ENCODE data around the gene WDR45B. TPM values are rescaled to one million over a fixed set of nuclear protein-coding genes. Genes with fewer than 3 reads are reported as not detected.

Gene WDR45B
- total RNA-seq, 2 donors from 2014 or later, result 50.0 to 55.7 TPM

- Histone ChIP-seq H3K4me3 (no peak overlapping the region), H3K27ac (no peak overlapping the region), H3K36me3 (no peaks in the 10 kb centered on the region), H3K9me3 (no peaks in the 10 kb centered on the region), H3K4me1 (ENCODE audit: control insufficient read depth in 1 of 2, low read depth in 2 of 2) (no peaks in the 10 kb centered on the region), H3K27me3 (replicated peaks; ENCODE audit: insufficient read depth) (no peaks in the 10 kb centered on the region)
- TF ChIP-seq, protein P1, sequence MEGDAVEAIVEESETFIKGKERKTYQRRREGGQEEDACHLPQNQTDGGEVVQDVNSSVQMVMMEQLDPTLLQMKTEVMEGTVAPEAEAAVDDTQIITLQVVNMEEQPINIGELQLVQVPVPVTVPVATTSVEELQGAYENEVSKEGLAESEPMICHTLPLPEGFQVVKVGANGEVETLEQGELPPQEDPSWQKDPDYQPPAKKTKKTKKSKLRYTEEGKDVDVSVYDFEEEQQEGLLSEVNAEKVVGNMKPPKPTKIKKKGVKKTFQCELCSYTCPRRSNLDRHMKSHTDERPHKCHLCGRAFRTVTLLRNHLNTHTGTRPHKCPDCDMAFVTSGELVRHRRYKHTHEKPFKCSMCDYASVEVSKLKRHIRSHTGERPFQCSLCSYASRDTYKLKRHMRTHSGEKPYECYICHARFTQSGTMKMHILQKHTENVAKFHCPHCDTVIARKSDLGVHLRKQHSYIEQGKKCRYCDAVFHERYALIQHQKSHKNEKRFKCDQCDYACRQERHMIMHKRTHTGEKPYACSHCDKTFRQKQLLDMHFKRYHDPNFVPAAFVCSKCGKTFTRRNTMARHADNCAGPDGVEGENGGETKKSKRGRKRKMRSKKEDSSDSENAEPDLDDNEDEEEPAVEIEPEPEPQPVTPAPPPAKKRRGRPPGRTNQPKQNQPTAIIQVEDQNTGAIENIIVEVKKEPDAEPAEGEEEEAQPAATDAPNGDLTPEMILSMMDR (IDR thresholded peaks at IDR 0.05), result no peak
- ATAC-seq (ENCODE audit: insufficient number of reproducible peaks, low FRiP score, low read depth), result no peak
- DNase-seq (ENCODE audit: low spot score), result no peak
Measured at GRCh38 chr17:82675476-82676245, 27.4 kb upstream of the WDR45B start.

GRCh38 chr17:82674656-82675475 is 26.6 kb upstream of the WDR45B start:
- H3K4me1 ChIP-seq (ENCODE audit: control insufficient read depth in 1 of 2, low read depth in 2 of 2), result peaks cover 0 to under 1% of the 10 kb centered on the region in 2 donors
- no peak for DNase-seq (ENCODE audit: low spot score)
- TF ChIP-seq, protein P1 (IDR thresholded peaks at IDR 0.05), result no peak

DNA sequence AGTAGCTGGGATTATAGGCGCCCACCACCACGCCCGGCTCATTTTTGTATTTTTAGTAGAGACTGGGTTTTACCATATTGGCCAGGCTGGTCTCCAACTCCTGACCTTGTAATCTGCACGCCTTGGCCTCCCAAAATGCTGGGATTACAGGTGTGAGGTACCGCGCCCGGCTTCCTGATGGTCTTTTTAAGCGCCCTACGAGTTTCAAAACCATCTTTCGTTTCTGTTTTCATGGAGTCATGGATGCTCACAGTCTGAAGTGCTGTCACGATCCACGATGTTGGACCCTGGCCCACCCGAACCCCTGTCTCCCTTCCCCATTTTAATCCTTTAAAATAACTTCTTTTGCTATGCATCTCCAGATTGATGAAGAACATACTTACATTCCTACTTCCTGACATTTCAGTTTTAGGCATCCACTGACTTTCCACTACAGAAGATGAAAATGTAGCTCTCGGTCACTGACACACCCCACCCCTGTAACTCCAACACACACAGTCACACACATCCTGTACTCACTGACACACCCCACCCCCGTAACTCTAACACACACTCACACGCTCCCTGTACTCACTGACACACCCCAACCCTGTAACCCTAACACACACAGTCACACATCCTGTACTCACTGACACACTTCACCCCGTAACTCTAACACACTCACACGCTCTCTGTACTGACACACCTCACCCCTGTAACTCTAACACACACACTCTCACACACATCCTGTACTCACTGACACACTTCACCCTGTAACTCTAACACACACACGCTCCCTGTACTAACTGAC is 22.6 kb upstream of the WDR45B start:
- Histone ChIP-seq H3K9me3 (no peaks in the 10 kb centered on the region), H3K27ac (peak overlapping the region in 1 of 2 donors; percentile 34), H3K36me3 (no peaks in the 10 kb centered on the region), H3K4me1 (ENCODE audit: control insufficient read depth in 1 of 2, low read depth in 2 of 2) (peaks cover 0 to 6% of the 10 kb centered on the region in 2 donors), H3K27me3 (replicated peaks; ENCODE audit: insufficient read depth) (no peaks in the 10 kb centered on the region), H3K4me3 (no peak overlapping the region)
- TF ChIP-seq, protein P1 (IDR thresholded peaks at IDR 0.05), result no peak
- ATAC-seq (ENCODE audit: insufficient number of reproducible peaks, low FRiP score, low read depth), result no peak
- no peak for DNase-seq (ENCODE audit: low spot score)

More at GRCh38 chr17:82674656-82675475, 26.6 kb upstream of the WDR45B start:
- no peaks in the 10 kb centered on the region for H3K36me3 ChIP-seq
- no peak overlapping the region for H3K4me3 ChIP-seq
- H3K27ac ChIP-seq, result no peak overlapping the region
- H3K27me3 ChIP-seq (replicated peaks; ENCODE audit: insufficient read depth), result no peaks in the 10 kb centered on the region
- ATAC-seq (ENCODE audit: insufficient number of reproducible peaks, low FRiP score, low read depth), result no peak
- H3K9me3 ChIP-seq, result no peaks in the 10 kb centered on the region

DNA sequence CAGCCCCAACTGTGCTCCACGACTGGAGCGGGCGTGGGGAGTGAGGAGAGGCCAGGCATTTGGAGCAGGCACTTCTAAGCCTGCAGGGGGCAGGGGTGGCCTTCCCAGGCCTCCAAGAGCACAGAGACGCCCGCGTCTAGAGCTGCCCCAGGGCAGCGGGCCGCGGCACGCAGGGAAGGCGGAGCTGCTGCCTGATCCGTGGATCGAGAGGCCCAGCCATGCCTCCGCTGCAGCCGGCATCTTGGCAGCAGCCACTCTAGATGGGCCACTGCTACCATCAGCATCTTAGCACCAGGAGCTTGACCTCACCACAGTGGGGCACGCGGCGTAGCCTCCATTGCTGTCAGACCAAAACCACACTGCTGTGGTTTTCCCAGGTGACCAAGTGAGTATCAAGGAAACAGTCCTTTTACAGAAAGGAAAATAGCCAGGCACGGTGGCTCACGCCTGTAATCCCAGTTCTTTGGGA is 20.4 kb upstream of the WDR45B start:
- H3K36me3 ChIP-seq, result no peaks in the 10 kb centered on the region
- H3K27me3 ChIP-seq (replicated peaks; ENCODE audit: insufficient read depth), result no peaks in the 10 kb centered on the region
- ATAC-seq (ENCODE audit: insufficient number of reproducible peaks, low FRiP score, low read depth) (no peak), DNase-seq (ENCODE audit: low spot score) (no peak)
- peak overlapping the region; percentile 30 for H3K4me3 ChIP-seq
- no peaks in the 10 kb centered on the region for H3K9me3 ChIP-seq
- H3K27ac ChIP-seq, result no peak overlapping the region
- H3K4me1 ChIP-seq (ENCODE audit: control insufficient read depth in 1 of 2, low read depth in 2 of 2), result peaks cover 0 to 6% of the 10 kb centered on the region in 2 donors
- TF ChIP-seq, protein P1 (IDR thresholded peaks at IDR 0.05), result peak; percentile 23
